H1 (cell line): ENCODE data around the gene KPNA3. TPM values are rescaled to one million over a fixed set of nuclear protein-coding genes. Genes with fewer than 3 reads are reported as not detected.

Source experiments
- ATF2 ChIP-seq: IDR thresholded peaks from 2 replicates; pipeline ENCODE4 v1.6.1; 2012; ENCODE audit warnings: low read length, inconsistent platforms
- CREB1 ChIP-seq: IDR thresholded peaks from 2 replicates; pipeline ENCODE4 v1.6.1; 2012; ENCODE audit warnings: inconsistent platforms
- JUN ChIP-seq: IDR thresholded peaks from 2 replicates; pipeline ENCODE4 v1.6.1; 2011; ENCODE audit warnings: low read depth, mild to moderate bottlenecking, improper control_type of control experiment, low read length
- NRF1 ChIP-seq: IDR thresholded peaks from 2 replicates; pipeline ENCODE4 v1.6.1; 2011; ENCODE audit warnings: mild to moderate bottlenecking, low read depth, low read length, improper control_type of control experiment
- POLR2AphosphoS5 ChIP-seq: IDR thresholded peaks from 2 replicates; pipeline ENCODE4 v1.6.1; 2011; ENCODE audit warnings: low read depth, low read length
- POU5F1 ChIP-seq: IDR thresholded peaks from 2 replicates; pipeline ENCODE4 v1.6.1; 2011; ENCODE audit warnings: low read depth, mild to moderate bottlenecking, low read length, moderate library complexity
- RFX5 ChIP-seq: IDR thresholded peaks from 2 replicates; pipeline ENCODE4 v1.6.1; 2011; ENCODE audit warnings: low read depth, low read length, improper control_type of control experiment, borderline replicate concordance
- SP1 ChIP-seq: IDR thresholded peaks from 2 replicates; pipeline ENCODE4 v1.6.1; 2011; ENCODE audit warnings: low read depth, low read length
- SP2 ChIP-seq: IDR thresholded peaks from 2 replicates; pipeline ENCODE4 v1.6.1; 2012; ENCODE audit warnings: mild to moderate bottlenecking, low read length, inconsistent platforms
- polyA plus RNA-seq, 7 experiments: library from polyadenylated mRNA; depleted of rRNA in 3 of 7; stranded (reverse) in 5 of 7; unstranded in 2 of 7; fragments of >200 nt in 5 of 7; fragments of 200-250 nt in 2 of 7; gene quantifications; 1 replicate in 5 of 7; 2 replicates in 1 of 7; 4 replicates in 1 of 7; pipeline versions ENCODE4 v1.2.1 to v1.2.3, GENCODE V29; 2011 to 2013; ENCODE audit warnings: missing spikeins in 2 of 7, mixed read lengths in 2 of 7
- total RNA-seq: library from RNA; stranded (reverse); fragmentation: NEBNext Ultra II Directional; extraction: Animal tissue kit (Norgen Biotek cat#: 25700); gene quantifications from 2 replicates; pipeline ENCODE4 v1.2.1, GENCODE V29; 2021
- TF ChIP-seq, protein P1 (sequence below), 3 experiments: IDR thresholded peaks; 1 replicate in 2 of 3; 2 replicates in 1 of 3; pipeline versions ENCODE4 v1.5.1 to v1.6.1; 2011; ENCODE audit warnings: low read length in 3 of 3, mild to moderate bottlenecking in 3 of 3, inconsistent platforms in 2 of 3, low read depth in 1 of 3, moderate library complexity in 1 of 3; ENCODE audit not compliant: insufficient read depth in 1 of 3; ENCODE audit errors: control extremely low read depth in 1 of 3

The KPNA3 gene
- total and polyA plus RNA-seq, 2 of the 8 experiments (the other 6 are each of a cell fraction or from before 2014, with no cell fraction given), result 21.4 to 63.2 TPM

- TF ChIP-seq ATF2 (no peak), SP1 (no peak), POLR2AphosphoS5 (no peak), SP2 (no peak), NRF1 (no peak), POU5F1 (no peak), CREB1 (no peak), JUN (no peak), RFX5 (no peak)
- TF ChIP-seq, protein P1, sequence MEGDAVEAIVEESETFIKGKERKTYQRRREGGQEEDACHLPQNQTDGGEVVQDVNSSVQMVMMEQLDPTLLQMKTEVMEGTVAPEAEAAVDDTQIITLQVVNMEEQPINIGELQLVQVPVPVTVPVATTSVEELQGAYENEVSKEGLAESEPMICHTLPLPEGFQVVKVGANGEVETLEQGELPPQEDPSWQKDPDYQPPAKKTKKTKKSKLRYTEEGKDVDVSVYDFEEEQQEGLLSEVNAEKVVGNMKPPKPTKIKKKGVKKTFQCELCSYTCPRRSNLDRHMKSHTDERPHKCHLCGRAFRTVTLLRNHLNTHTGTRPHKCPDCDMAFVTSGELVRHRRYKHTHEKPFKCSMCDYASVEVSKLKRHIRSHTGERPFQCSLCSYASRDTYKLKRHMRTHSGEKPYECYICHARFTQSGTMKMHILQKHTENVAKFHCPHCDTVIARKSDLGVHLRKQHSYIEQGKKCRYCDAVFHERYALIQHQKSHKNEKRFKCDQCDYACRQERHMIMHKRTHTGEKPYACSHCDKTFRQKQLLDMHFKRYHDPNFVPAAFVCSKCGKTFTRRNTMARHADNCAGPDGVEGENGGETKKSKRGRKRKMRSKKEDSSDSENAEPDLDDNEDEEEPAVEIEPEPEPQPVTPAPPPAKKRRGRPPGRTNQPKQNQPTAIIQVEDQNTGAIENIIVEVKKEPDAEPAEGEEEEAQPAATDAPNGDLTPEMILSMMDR (IDR thresholded peaks at IDR 0.05; ENCODE audit: control extremely low read depth in 1 of 3, insufficient read depth in 1 of 3, low read depth in 1 of 3, low read length in 3 of 3), result no peak
- TF ChIP-seq, all 59 proteins: peak for 0
Observed at GRCh38 chr13:49711218-49711863, 81.1 kb downstream of the KPNA3 start (continued).
